Activated B cell treated with CpG ODN at 0.5 μM for 24 hours (primary cell): Measurements from ENCODE around the gene PFKL. TPM values are rescaled to one million over a fixed set of nuclear protein-coding genes. Genes with fewer than 3 reads are reported as not detected.
A peak's percentile ranks its signal among the peaks of the same experiment; 100 is the strongest.

Experiments used
- ATAC-seq: fragments of 200-7000 bp; cut with Tn5 transposase; one replicate; pipeline ENCODE4 v1.10.0; 2021; ENCODE audit warnings: low read depth, mild to moderate bottlenecking, moderate library complexity
- CTCF ChIA-PET: fragments of 350-600 bp; sonication (Branson Sonifier 250); formaldehyde crosslinking; loops from one replicate; lab custom pipeline; 2021; ENCODE audit warnings: antibody characterized with exemption; lab: Charles Lee
- POLR2A ChIA-PET: fragments of 350-600 bp; sonication (Branson Sonifier 250); formaldehyde crosslinking; loops from one replicate; lab custom pipeline; 2021; ENCODE audit warnings: antibody characterized with exemption; lab: Charles Lee
- DNase-seq: peaks from one replicate; pipeline ENCODE4 v3.0.0; 2022
- H3K27ac Mint-ChIP-seq: one replicate; pipeline ENCODE4 v1.8.0; 2020; ENCODE audit warnings: mixed read lengths
- H3K27me3 Mint-ChIP-seq: one replicate; pipeline ENCODE4 v1.8.0; 2021; ENCODE audit warnings: mixed read lengths
- H3K36me3 Mint-ChIP-seq: one replicate; pipeline ENCODE4 v1.8.0; 2021; ENCODE audit warnings: low read depth, mixed read lengths
- H3K4me1 Mint-ChIP-seq: one replicate; pipeline ENCODE4 v1.8.0; 2021; ENCODE audit warnings: mixed read lengths
- H3K4me3 Mint-ChIP-seq: one replicate; pipeline ENCODE4 v1.8.0; 2020; ENCODE audit warnings: mild to moderate bottlenecking, mixed read lengths
- H3K9me3 Mint-ChIP-seq: one replicate; pipeline ENCODE4 v1.8.0; 2020; ENCODE audit warnings: mixed read lengths
- CTCF ChIP-seq: fragments of 200-600 bp; IDR thresholded peaks from one replicate; pipeline ENCODE4 v1.8.0; 2022; ENCODE audit warnings: antibody characterized with exemption, mild to moderate bottlenecking
- intact Hi-C: fragments of 100-400 bp; cut with micrococcal nuclease; formaldehyde crosslinking; loops from one replicate; pipeline ENCODE4 v1.15.1; 2024
- total RNA-seq: library from RNA; stranded (reverse); gene quantifications from 2 replicates; pipeline ENCODE4 v1.2.3, GENCODE V29; 2022

The PFKL gene
- total RNA-seq, 1 donor from 2014 or later, result 174 TPM

- intact Hi-C loops, result no loop called here
- Mint-ChIP-seq H3K9me3 (no peaks in the 10 kb centered on the region), H3K4me3 (no peak overlapping the region), H3K36me3 (no peaks in the 10 kb centered on the region), H3K27me3 (peaks cover 2% of the 10 kb centered on the region), H3K4me1 (peaks cover 2% of the 10 kb centered on the region), H3K27ac (no peak overlapping the region)
- no peak for ATAC-seq
- no peak for DNase-seq
- POLR2A ChIA-PET, result interaction anchor here (0.6 kb wide), 1 partner anchor 41 kb away, joined by 3 read pairs; no protein-coding TSS in a partner anchor
- CTCF ChIA-PET, result no interaction called here
- TF ChIP-seq CTCF, result no peak
Measured at GRCh38 chr21:44262338-44263056, 37.4 kb upstream of the PFKL start.

DNA sequence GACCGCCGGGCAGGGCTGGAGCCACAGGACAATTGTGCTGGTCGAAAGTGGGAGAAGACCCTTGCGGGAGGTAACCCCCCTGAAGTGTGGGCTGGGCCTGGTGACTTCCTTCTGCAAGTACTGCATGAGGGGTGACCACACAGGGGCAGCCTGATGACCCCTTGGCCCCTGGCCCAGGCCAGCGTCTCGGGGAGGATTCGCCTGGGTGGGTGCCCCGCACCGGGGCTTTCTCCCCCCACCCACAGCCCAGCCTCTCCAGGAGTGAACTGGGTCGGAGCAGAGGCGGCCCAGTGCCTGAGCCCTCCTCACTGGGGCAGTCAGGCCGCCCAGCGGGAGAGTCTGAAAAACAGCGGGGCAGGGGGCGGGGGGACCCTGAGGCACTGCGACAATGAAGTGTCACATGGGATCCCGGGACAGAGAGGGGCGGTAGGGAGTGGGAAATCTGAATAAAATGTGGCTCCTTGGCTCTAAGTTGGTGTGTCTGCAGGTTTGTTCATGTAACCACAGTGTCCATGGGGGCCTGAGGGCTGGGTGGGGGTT, 36.6 kb upstream of the PFKL start:
- no peak for DNase-seq
- CTCF ChIA-PET, result no interaction called here
- Mint-ChIP-seq H3K4me1 (peaks cover 6% of the 10 kb centered on the region), H3K36me3 (no peaks in the 10 kb centered on the region), H3K27me3 (peaks cover 2% of the 10 kb centered on the region), H3K27ac (no peak overlapping the region), H3K4me3 (no peak overlapping the region), H3K9me3 (no peaks in the 10 kb centered on the region)
- intact Hi-C loops, result no loop called here
- TF ChIP-seq CTCF, result no peak
- POLR2A ChIA-PET, result no interaction called here
- ATAC-seq, result no peak

- no peak for TF ChIP-seq CTCF
- ATAC-seq (no peak), DNase-seq (no peak)
- peaks cover 7% of the 10 kb centered on the region for H3K4me1 Mint-ChIP-seq
- ChIA-PET CTCF (no interaction called here), POLR2A (no interaction called here)
- no peaks in the 10 kb centered on the region for H3K9me3 Mint-ChIP-seq
- intact Hi-C loops, result no loop called here
- H3K27ac Mint-ChIP-seq, result no peak overlapping the region
- H3K36me3 Mint-ChIP-seq, result no peaks in the 10 kb centered on the region
- no peak overlapping the region for H3K4me3 Mint-ChIP-seq
- H3K27me3 Mint-ChIP-seq, result peaks cover 2% of the 10 kb centered on the region
Measured at GRCh38 chr21:44263768-44264167, 36.1 kb upstream of the PFKL start.

DNA sequence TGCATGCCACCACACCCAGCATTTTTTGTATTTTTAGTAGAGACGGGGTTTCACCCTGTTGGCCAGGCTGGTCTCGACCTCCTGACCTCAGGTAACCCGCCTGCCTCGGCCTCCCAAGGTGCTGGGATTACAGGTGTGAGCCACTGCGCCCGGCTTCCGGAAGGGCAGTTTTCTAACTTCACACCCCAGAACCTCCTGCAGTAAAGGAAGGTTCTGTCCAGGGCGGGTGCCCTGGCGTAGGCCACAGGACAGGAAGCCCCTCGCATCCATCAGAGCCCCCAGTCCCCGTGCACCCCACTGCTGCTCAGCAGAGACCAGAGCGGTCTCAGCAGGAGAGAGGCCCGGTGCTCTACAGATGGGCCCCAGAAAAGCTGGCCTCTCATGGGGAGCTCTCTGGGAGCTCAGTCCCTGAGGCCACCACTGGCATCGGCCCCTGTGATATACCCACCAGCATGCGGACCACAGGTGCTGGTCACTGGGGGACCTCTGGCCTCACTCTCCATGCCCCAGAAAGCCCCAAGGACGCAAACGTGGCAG, 34.1 kb upstream of the PFKL start:
- DNase-seq, result no peak
- Mint-ChIP-seq H3K27me3 (peaks cover 1% of the 10 kb centered on the region), H3K9me3 (no peaks in the 10 kb centered on the region), H3K4me3 (no peak overlapping the region), H3K27ac (no peak overlapping the region), H3K36me3 (no peaks in the 10 kb centered on the region), H3K4me1 (peaks cover 7% of the 10 kb centered on the region)
- ChIA-PET CTCF (interaction anchor here (1.3 kb wide), 1 partner anchor 9 kb away, joined by 3 read pairs; no protein-coding TSS in a partner anchor), POLR2A (no interaction called here)
- TF ChIP-seq CTCF, result no peak
- intact Hi-C loops, result no loop called here
- ATAC-seq, result no peak

GRCh38 chr21:44267655-44268142, 32.2 kb upstream of the PFKL start:
- POLR2A ChIA-PET, result no interaction called here
- intact Hi-C loops, result no loop called here
- H3K9me3 Mint-ChIP-seq, result no peaks in the 10 kb centered on the region
- H3K36me3 Mint-ChIP-seq, result no peaks in the 10 kb centered on the region
- no peak for TF ChIP-seq CTCF
- peaks cover 7% of the 10 kb centered on the region for H3K4me1 Mint-ChIP-seq
- no peak overlapping the region for H3K4me3 Mint-ChIP-seq
- DNase-seq (no peak), ATAC-seq (peak; percentile 57)
- no peak overlapping the region for H3K27ac Mint-ChIP-seq
- CTCF ChIA-PET, result interaction anchor here (1.7 kb wide), 1 partner anchor 29 kb away, joined by 7 read pairs; no protein-coding TSS in a partner anchor
- peaks cover 1% of the 10 kb centered on the region for H3K27me3 Mint-ChIP-seq
